ENCODE measurements around the gene CDH13. TPM values are rescaled to one million over a fixed set of nuclear protein-coding genes. Genes with fewer than 3 reads are reported as not detected.

Gene CDH13
- total and polyA plus RNA-seq, 12 donors = 0.86 to 30.6 (median 2.4) TPM

- no peaks in the 10 kb centered on the region for H3K9me3 ChIP-seq (replicated peaks in 1 of 3)
- no peak overlapping the region for H3K27ac ChIP-seq
- H3K27me3 ChIP-seq = no peaks in the 10 kb centered on the region
- intact Hi-C loops (cut with DNase I) = no loop called here
- H3K4me1 ChIP-seq (replicated peaks in 1 of 2) = no peaks in the 10 kb centered on the region
- WGBS, 4 donors = 70 to 82% (median 77%) methylated on average over 7 to 15 of the region's 15 CpGs
- DNase-seq = no peak
- TF ChIP-seq POLR2A (IDR thresholded peaks at IDR 0.05) = no peak
- TF ChIP-seq CTCF (IDR thresholded peaks at IDR 0.05) = no peak
- H3K36me3 ChIP-seq (replicated peaks in 1 of 2) = no peaks in the 10 kb centered on the region
- no peak overlapping the region for H3K4me3 ChIP-seq
These were observed 7.3 kb downstream of the CDH13 start for GRCh38 chr16:82633964-82634600.

- TF ChIP-seq CTCF (IDR thresholded peaks at IDR 0.05) (no peak), POLR2A (IDR thresholded peaks at IDR 0.05) (no peak)
- intact Hi-C loops (cut with DNase I) = no loop called here
- Histone ChIP-seq H3K4me3 (no peak overlapping the region), H3K27ac (no peak overlapping the region), H3K27me3 (no peaks in the 10 kb centered on the region), H3K9me3 (replicated peaks in 1 of 3) (no peaks in the 10 kb centered on the region), H3K36me3 (replicated peaks in 1 of 2) (no peaks in the 10 kb centered on the region), H3K4me1 (replicated peaks in 1 of 2) (no peaks in the 10 kb centered on the region)
- 79 to 89% (median 87%) methylated on average over 2 of the region's 2 CpGs for WGBS, 4 donors
- no peak for DNase-seq
These were observed 8.3 kb downstream of the CDH13 start for GRCh38 chr16:82634955-82635610.

GRCh38 chr16:82636485-82636884 lies 9.7 kb downstream of the CDH13 start:
- no peaks in the 10 kb centered on the region for H3K4me1 ChIP-seq (replicated peaks in 1 of 2)
- DNase-seq = no peak
- no peaks in the 10 kb centered on the region for H3K36me3 ChIP-seq (replicated peaks in 1 of 2)
- intact Hi-C loops (cut with DNase I) = no loop called here
- TF ChIP-seq POLR2A (IDR thresholded peaks at IDR 0.05) = no peak
- TF ChIP-seq CTCF (IDR thresholded peaks at IDR 0.05) = no peak
- H3K9me3 ChIP-seq (replicated peaks in 1 of 3) = no peaks in the 10 kb centered on the region
- H3K27me3 ChIP-seq = no peaks in the 10 kb centered on the region
- no peak overlapping the region for H3K27ac ChIP-seq
- 76 to 89% (median 80%) methylated on average over 3 of the region's 3 CpGs for WGBS, 4 donors
- no peak overlapping the region for H3K4me3 ChIP-seq

GRCh38 chr16:82636958-82637357 lies 10.2 kb downstream of the CDH13 start:
- WGBS, 4 donors = 88 to 93% (median 90%) methylated on average over 3 of the region's 3 CpGs
- intact Hi-C loops (cut with DNase I) = no loop called here
- Histone ChIP-seq H3K27me3 (no peaks in the 10 kb centered on the region), H3K4me1 (replicated peaks in 1 of 2) (no peaks in the 10 kb centered on the region), H3K36me3 (replicated peaks in 1 of 2) (no peaks in the 10 kb centered on the region), H3K27ac (no peak overlapping the region), H3K4me3 (no peak overlapping the region), H3K9me3 (replicated peaks in 1 of 3) (no peaks in the 10 kb centered on the region)
- TF ChIP-seq POLR2A (IDR thresholded peaks at IDR 0.05) (no peak), CTCF (IDR thresholded peaks at IDR 0.05) (no peak)
- no peak for DNase-seq

Measured in adrenal gland (tissue), 12 donors.